H9 (cell line): ENCODE results near the gene OXLD1. TPM values are rescaled to one million over a fixed set of nuclear protein-coding genes. Genes with fewer than 3 reads are reported as not detected.

Source experiments
- DNase-seq: peaks from one replicate; pipeline ENCODE4 v3.0.0-alpha.2; 2017
- H2AFZ ChIP-seq: one replicate; pipeline ENCODE4 v1.6.1; 2013; ENCODE audit warnings: mild to moderate bottlenecking, low read length, control low read depth, moderate library complexity
- H2AK5ac ChIP-seq: 2 replicates; pipeline ENCODE4 v1.6.1; 2013; ENCODE audit warnings: low read length, control low read depth, mixed read lengths; ENCODE audit not compliant: insufficient read length
- H2BK120ac ChIP-seq: one replicate; pipeline ENCODE4 v1.6.1; 2013; ENCODE audit warnings: low read depth, mild to moderate bottlenecking, low read length, control low read depth, inconsistent platforms; ENCODE audit not compliant: poor library complexity, severe bottlenecking
- H2BK12ac ChIP-seq: 2 replicates; pipeline ENCODE4 v1.6.1; 2013; ENCODE audit warnings: low read length, control low read depth, mixed read lengths, low read depth; ENCODE audit not compliant: insufficient read length
- H2BK15ac ChIP-seq: 2 replicates; pipeline ENCODE4 v1.6.1; 2013; ENCODE audit warnings: low read depth, low read length, control low read depth
- H2BK20ac ChIP-seq: one replicate; pipeline ENCODE4 v1.6.1; 2013; ENCODE audit warnings: low read depth, mild to moderate bottlenecking, low read length, control low read depth, inconsistent platforms; ENCODE audit not compliant: poor library complexity, severe bottlenecking
- H2BK5ac ChIP-seq: 2 replicates; pipeline ENCODE4 v1.6.1; 2013; ENCODE audit warnings: low read length, control low read depth, mixed read lengths; ENCODE audit not compliant: insufficient read length
- H3K14ac ChIP-seq: 2 replicates; pipeline ENCODE4 v1.6.1; 2013; ENCODE audit warnings: low read length, control low read depth; ENCODE audit not compliant: insufficient read depth
- H3K18ac ChIP-seq: 2 replicates; pipeline ENCODE4 v1.6.1; 2013; ENCODE audit warnings: low read depth, mild to moderate bottlenecking, mixed read lengths, low read length, control low read depth; ENCODE audit not compliant: insufficient read length
- H3K23ac ChIP-seq: 2 replicates; pipeline ENCODE4 v1.6.1; 2013; ENCODE audit warnings: low read length, control low read depth, mixed read lengths, low read depth; ENCODE audit not compliant: insufficient read length
- H3K23me2 ChIP-seq: 2 replicates; pipeline ENCODE4 v1.6.1; 2013; ENCODE audit warnings: low read depth, mild to moderate bottlenecking, mixed read lengths, low read length, control low read depth; ENCODE audit not compliant: insufficient read length, poor library complexity, severe bottlenecking
- H3K27ac ChIP-seq: 2 replicates; pipeline ENCODE4 v1.5.1; 2013; ENCODE audit warnings: low read length, control low read depth, mixed read lengths, low read depth; ENCODE audit not compliant: insufficient read length
- H3K27me3 ChIP-seq: 2 replicates; pipeline ENCODE4 v1.6.1; 2013; ENCODE audit warnings: low read length, control low read depth, inconsistent platforms; ENCODE audit not compliant: insufficient read depth
- H3K4ac ChIP-seq: 2 replicates; pipeline ENCODE4 v1.6.1; 2013; ENCODE audit warnings: low read depth, mild to moderate bottlenecking, control low read depth, inconsistent platforms, low read length, moderate library complexity
- H3K4me1 ChIP-seq: 2 replicates; pipeline ENCODE4 v1.6.1; 2013; ENCODE audit warnings: low read length, control low read depth, inconsistent platforms; ENCODE audit not compliant: insufficient read depth
- H3K4me2 ChIP-seq: 2 replicates; pipeline ENCODE4 v1.6.1; 2013; ENCODE audit warnings: low read length, control low read depth, mixed read lengths; ENCODE audit not compliant: insufficient read length, insufficient read depth
- H3K56ac ChIP-seq: 2 replicates; pipeline ENCODE4 v1.6.1; 2013; ENCODE audit warnings: low read depth, mild to moderate bottlenecking, mixed read lengths, low read length, control low read depth; ENCODE audit not compliant: insufficient read length
- H3K79me1 ChIP-seq: 2 replicates; pipeline ENCODE4 v1.6.1; 2013; ENCODE audit warnings: low read depth, mild to moderate bottlenecking, moderate library complexity, low read length, control low read depth, inconsistent platforms; ENCODE audit not compliant: insufficient read depth, poor library complexity, severe bottlenecking
- H3K79me2 ChIP-seq: 2 replicates; pipeline ENCODE4 v1.6.1; 2013; ENCODE audit warnings: low read length, control low read depth, inconsistent platforms; ENCODE audit not compliant: insufficient read depth
- H3K9ac ChIP-seq: 2 replicates; pipeline ENCODE4 v1.6.1; 2013; ENCODE audit warnings: low read length, control low read depth, mixed read lengths; ENCODE audit not compliant: insufficient read length; ENCODE audit errors: extremely low read depth
- H3K9me3 ChIP-seq: one replicate; pipeline ENCODE4 v1.6.1; 2013; ENCODE audit warnings: low read depth, low read length, inconsistent platforms; ENCODE audit not compliant: control insufficient read depth
- H3T11ph ChIP-seq: one replicate; pipeline ENCODE4 v1.6.1; 2013; ENCODE audit warnings: mild to moderate bottlenecking, low read length, control low read depth, inconsistent platforms
- H4K20me1 ChIP-seq: one replicate; pipeline ENCODE4 v1.6.1; 2013; ENCODE audit not compliant: control insufficient read depth, insufficient read length, insufficient read depth
- H4K5ac ChIP-seq: 2 replicates; pipeline ENCODE4 v1.6.1; 2013; ENCODE audit warnings: low read depth, mild to moderate bottlenecking, mixed read lengths, low read length, control low read depth; ENCODE audit not compliant: insufficient read length
- H4K8ac ChIP-seq: replicated peaks from 2 replicates; pipeline ENCODE4 v1.6.1; 2013; ENCODE audit warnings: low read length, control low read depth, mixed read lengths, low read depth; ENCODE audit not compliant: insufficient read length
- H4K91ac ChIP-seq: 2 replicates; pipeline ENCODE4 v1.6.1; 2013; ENCODE audit warnings: low read depth, mild to moderate bottlenecking, moderate library complexity, mixed read lengths, low read length, control low read depth; ENCODE audit not compliant: insufficient read length
- H3K27ac Mint-ChIP-seq, 3 experiments: 2 replicates in 2 of 3; 3 replicates in 1 of 3; pipeline ENCODE4 v1.8.0; 2020 to 2021; ENCODE audit warnings: mixed read lengths in 3 of 3, mild to moderate bottlenecking in 1 of 3, moderate library complexity in 1 of 3
- H3K27me3 Mint-ChIP-seq: 2 replicates; pipeline ENCODE4 v1.8.0; 2021; ENCODE audit warnings: low read depth, mild to moderate bottlenecking, moderate library complexity, mixed read lengths
- H3K36me3 Mint-ChIP-seq, 3 experiments: 2 replicates in 2 of 3; 3 replicates in 1 of 3; pipeline ENCODE4 v1.8.0; 2020 to 2021; ENCODE audit warnings: low read depth in 3 of 3, mixed read lengths in 3 of 3; ENCODE audit not compliant: insufficient read depth in 1 of 3
- H3K4me1 Mint-ChIP-seq, 2 experiments: 2 replicates each; pipeline ENCODE4 v1.8.0; 2020; ENCODE audit warnings: mixed read lengths in 2 of 2
- H3K4me3 Mint-ChIP-seq, 2 experiments: 2 replicates in 1 of 2; 3 replicates in 1 of 2; pipeline ENCODE4 v1.8.0; 2020 to 2021; ENCODE audit warnings: mild to moderate bottlenecking in 2 of 2, mixed read lengths in 2 of 2, moderate library complexity in 1 of 2
- H3K9me3 Mint-ChIP-seq, 2 experiments: 2 replicates in 1 of 2; 3 replicates in 1 of 2; pipeline ENCODE4 v1.8.0; 2020; ENCODE audit warnings: mild to moderate bottlenecking in 2 of 2, mixed read lengths in 2 of 2, moderate library complexity in 1 of 2
- WGBS: extraction: QIAGEN DNeasy Blood & Tissue Kit; methylation state at CpG from one replicate; pipeline ENCODE4 v1.1.7; 2013; ENCODE audit warnings: missing lambda C conversion rate, low lambda C conversion rate, mixed read lengths; ENCODE audit not compliant: insufficient read length; ENCODE audit errors: extremely low coverage; 5-methylcytosine and 5-hydroxymethylcytosine counted together
- total RNA-seq: library from RNA; stranded (reverse); gene quantifications from 2 replicates; pipeline ENCODE4 v1.2.1, GENCODE V29; 2021
- TF ChIP-seq, protein P1 (sequence below): fragments of 200-600 bp; sonication (generic); conservative IDR thresholded peaks from 3 replicates; pipeline ENCODE4 v1.8.0; 2021; ENCODE audit warnings: antibody characterized with exemption, mild to moderate bottlenecking

OXLD1 gene
- total RNA-seq, 1 experiment from 2014 or later, result 25.0 TPM

DNA sequence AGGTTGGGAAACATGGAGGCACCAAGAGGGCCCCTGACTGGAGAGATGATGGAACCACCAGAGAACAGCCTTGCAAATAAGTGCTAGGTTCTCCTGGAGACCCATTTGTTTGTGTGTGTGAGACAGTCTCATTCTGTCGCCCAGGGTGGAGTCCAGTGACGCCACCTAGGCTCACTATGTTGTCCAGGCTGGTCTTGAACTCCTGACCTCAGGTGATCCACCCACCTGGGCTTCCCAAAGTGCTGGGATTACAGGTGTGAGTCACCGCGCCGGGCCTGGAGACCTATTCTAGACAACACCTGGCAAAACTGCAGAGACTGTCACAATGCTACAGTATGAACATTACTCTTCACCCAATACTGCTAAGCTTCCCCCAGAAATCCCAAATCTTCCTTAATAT lies 31.0 kb downstream of the OXLD1 start:
- Histone ChIP-seq H3K23ac (no peak overlapping the region), H4K91ac (no peak overlapping the region), H2BK5ac (no peak overlapping the region), H2BK12ac (no peak overlapping the region), H3K79me1 (peaks cover 11% of the 10 kb centered on the region), H3K27me3 (no peaks in the 10 kb centered on the region), H3K56ac (no peak overlapping the region), H2BK120ac (no peak overlapping the region), H2AFZ (no peak overlapping the region), H2BK20ac (no peak overlapping the region), H3K4ac (no peak overlapping the region), H3K9ac (no peak overlapping the region), H3K23me2 (peaks cover 8% of the 10 kb centered on the region), H4K8ac (no peak overlapping the region), H4K5ac (no peak overlapping the region), H3K4me2 (no peak overlapping the region), H3K79me2 (peaks cover 20% of the 10 kb centered on the region; the same call in 1 of the 2 replicates), H3K9me3 (no peaks in the 10 kb centered on the region), H3K27ac (no peak overlapping the region), H2AK5ac (no peak overlapping the region), H3K14ac (no peak overlapping the region), H3K18ac (no peak overlapping the region), H3T11ph (no peak overlapping the region), H4K20me1 (no peaks in the 10 kb centered on the region), H3K4me1 (no peaks in the 10 kb centered on the region), H2BK15ac (no peak overlapping the region)
- H3K27ac Mint-ChIP-seq, result 0 out of 7 replicates have a peak overlapping the region, but pooled peaks of 1 of the 3 experiments have one; percentile 34
- no peak for DNase-seq
- H3K36me3 Mint-ChIP-seq, result peaks cover 11 to 15% (median 12%) of the 10 kb centered on the region in 3 experiments; a peak in 5 of 7 replicates
- 0 out of 5 replicates have a peak, but pooled peaks cover 0 to 2% of the 10 kb centered on the region in 2 experiments for H3K9me3 Mint-ChIP-seq
- peaks cover 14% of the 10 kb centered on the region in 2 experiments for H3K4me1 Mint-ChIP-seq
- TF ChIP-seq, protein P1, sequence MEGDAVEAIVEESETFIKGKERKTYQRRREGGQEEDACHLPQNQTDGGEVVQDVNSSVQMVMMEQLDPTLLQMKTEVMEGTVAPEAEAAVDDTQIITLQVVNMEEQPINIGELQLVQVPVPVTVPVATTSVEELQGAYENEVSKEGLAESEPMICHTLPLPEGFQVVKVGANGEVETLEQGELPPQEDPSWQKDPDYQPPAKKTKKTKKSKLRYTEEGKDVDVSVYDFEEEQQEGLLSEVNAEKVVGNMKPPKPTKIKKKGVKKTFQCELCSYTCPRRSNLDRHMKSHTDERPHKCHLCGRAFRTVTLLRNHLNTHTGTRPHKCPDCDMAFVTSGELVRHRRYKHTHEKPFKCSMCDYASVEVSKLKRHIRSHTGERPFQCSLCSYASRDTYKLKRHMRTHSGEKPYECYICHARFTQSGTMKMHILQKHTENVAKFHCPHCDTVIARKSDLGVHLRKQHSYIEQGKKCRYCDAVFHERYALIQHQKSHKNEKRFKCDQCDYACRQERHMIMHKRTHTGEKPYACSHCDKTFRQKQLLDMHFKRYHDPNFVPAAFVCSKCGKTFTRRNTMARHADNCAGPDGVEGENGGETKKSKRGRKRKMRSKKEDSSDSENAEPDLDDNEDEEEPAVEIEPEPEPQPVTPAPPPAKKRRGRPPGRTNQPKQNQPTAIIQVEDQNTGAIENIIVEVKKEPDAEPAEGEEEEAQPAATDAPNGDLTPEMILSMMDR, result no peak
- no CpG with 5 or more reads among the region's 5 CpGs for WGBS
- no peaks in the 10 kb centered on the region for H3K27me3 Mint-ChIP-seq
- H3K4me3 Mint-ChIP-seq, result peak overlapping the region; percentile 90 to 98
